Measurements from ENCODE around the gene CLPTM1L.

DNA sequence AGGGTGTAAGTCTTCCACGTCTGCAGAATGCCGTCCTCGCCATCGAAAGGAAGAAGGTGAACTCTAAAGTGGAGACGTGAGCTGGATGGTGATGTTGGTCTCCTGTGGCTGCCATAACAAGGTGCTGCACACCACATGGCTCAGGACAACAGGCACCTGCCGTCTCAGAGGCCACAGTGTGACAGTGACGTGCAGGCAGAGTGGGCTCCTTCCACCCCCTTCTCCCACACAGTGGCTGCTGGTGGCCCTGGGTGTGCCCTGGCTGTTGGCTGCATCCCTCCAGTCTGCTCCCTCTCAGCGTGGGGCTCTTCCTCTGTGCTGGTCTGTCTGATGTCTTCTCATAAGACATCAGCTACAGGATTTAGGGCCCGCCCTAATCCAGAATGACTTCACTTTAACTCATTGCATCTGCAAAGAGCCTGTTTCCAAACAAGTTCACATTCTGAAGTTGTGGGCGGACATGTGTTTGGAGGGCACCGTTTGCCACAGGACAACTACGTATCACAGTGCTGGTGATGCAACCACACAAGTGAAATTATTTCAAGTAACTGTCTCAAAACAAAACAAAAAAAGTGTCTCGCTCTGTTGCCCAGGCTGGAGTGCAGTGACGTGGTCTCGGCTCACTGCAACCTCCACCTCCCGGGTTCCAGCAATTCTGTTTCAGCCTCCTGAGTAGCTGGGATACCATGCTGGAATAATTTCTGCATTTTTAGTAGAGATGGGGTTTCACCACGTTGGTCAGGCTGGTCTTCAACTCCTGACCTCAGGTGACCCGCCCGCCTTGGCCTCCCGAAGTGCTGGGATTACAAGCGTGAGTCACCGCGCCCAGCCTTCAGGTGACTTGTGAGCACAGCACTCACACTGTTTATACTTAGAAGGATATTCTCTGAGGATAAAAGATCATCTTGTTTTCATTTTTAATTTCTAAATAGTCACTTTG lies 31.2 kb upstream of the CLPTM1L start:
- no peak for TF ChIP-seq CTCF (conservative IDR thresholded peaks at IDR 0.05; ENCODE audit: low read length)
- TF ChIP-seq EZH2phosphoT487 (IDR thresholded peaks at IDR 0.05; ENCODE audit: borderline replicate concordance, low read depth, low read length) = no peak
